H1 (cell line): Measurements from ENCODE around the gene CNNM2. TPM values are rescaled to one million over a fixed set of nuclear protein-coding genes. Genes with fewer than 3 reads are reported as not detected.
"Not testable (repeated sequence)": the region's sequence is repeated elsewhere in the genome, so short reads cannot be mapped to it uniquely, and the experiment has no call there.

Experiments
- CTCF ChIA-PET: fragments of 300-600 bp; sonication (Branson Sonifier 250); formaldehyde crosslinking; loops from one replicate; lab custom pipeline; 2021; ENCODE audit not compliant: partially characterized antibody; lab: Charles Lee
- POLR2A ChIA-PET: fragments of 300-600 bp; sonication (Branson Sonifier 250); formaldehyde crosslinking; loops from one replicate; lab custom pipeline; 2021; ENCODE audit warnings: inconsistent platforms; ENCODE audit not compliant: partially characterized antibody; lab: Charles Lee
- DNase-seq, 2 experiments: peaks; one replicate each; pipeline versions ENCODE4 v3.0.0 to v3.0.0-alpha.2; 2010 to 2022; ENCODE audit warnings: low spot score in 2 of 2, low read depth in 1 of 2, mixed read lengths in 1 of 2
- FAIRE-seq: peaks from 2 replicates; lab custom pipeline; 2011; peaks lifted over from hg19 to GRCh38; lab: Jason Lieb, UNC
- H2AFZ ChIP-seq: 2 replicates; pipeline ENCODE4 v1.8.1; 2012; ENCODE audit warnings: low read length, inconsistent platforms
- H2AK5ac ChIP-seq: 2 replicates; pipeline ENCODE4 v1.6.1; 2013; ENCODE audit warnings: low read depth, low read length
- H2BK120ac ChIP-seq: replicated peaks from 2 replicates; pipeline ENCODE3; 2013; ENCODE audit warnings: low read depth, low read length, inconsistent platforms
- H2BK12ac ChIP-seq: 2 replicates; pipeline ENCODE4 v1.6.1; 2013; ENCODE audit warnings: low read depth, low read length
- H2BK15ac ChIP-seq: 2 replicates; pipeline ENCODE4 v1.6.1; 2013; ENCODE audit warnings: low read length
- H2BK20ac ChIP-seq: 2 replicates; pipeline ENCODE4 v1.6.1; 2013; ENCODE audit warnings: low read length
- H2BK5ac ChIP-seq: 2 replicates; pipeline ENCODE4 v1.6.1; 2013; ENCODE audit warnings: low read depth, low read length
- H3K14ac ChIP-seq: 2 replicates; pipeline ENCODE4 v1.6.1; 2013; ENCODE audit warnings: inconsistent platforms; ENCODE audit not compliant: insufficient read length
- H3K18ac ChIP-seq: 2 replicates; pipeline ENCODE4 v1.6.1; 2013; ENCODE audit warnings: low read length; ENCODE audit errors: extremely low read depth
- H3K23ac ChIP-seq: 2 replicates; pipeline ENCODE4 v1.6.1; 2013; ENCODE audit warnings: inconsistent platforms; ENCODE audit not compliant: insufficient read length
- H3K23me2 ChIP-seq: 2 replicates; pipeline ENCODE4 v1.6.1; 2013; ENCODE audit warnings: low read depth, low read length
- H3K27ac ChIP-seq: 2 replicates; pipeline ENCODE4 v1.6.1; 2011; ENCODE audit warnings: low read depth, low read length, inconsistent platforms
- H3K27me3 ChIP-seq, 4 experiments: replicated peaks in 1 of 4; 1 replicate in 1 of 4; 2 replicates in 3 of 4; pipeline versions ENCODE4 v1.6.1 to v1.8.1; 2011 to 2013; ENCODE audit warnings: low read length in 3 of 4, mild to moderate bottlenecking in 3 of 4, inconsistent platforms in 2 of 4, mixed read lengths in 2 of 4, moderate library complexity in 1 of 4; ENCODE audit not compliant: control insufficient read depth in 3 of 4, insufficient read depth in 3 of 4; ENCODE audit errors: extremely low read depth in 1 of 4
- H3K36me3 ChIP-seq, 4 experiments: 2 replicates each; pipeline versions ENCODE4 v1.6.1 to v1.8.1; 2011 to 2013; ENCODE audit warnings: mild to moderate bottlenecking in 4 of 4, low read length in 3 of 4, moderate library complexity in 2 of 4, control low read depth in 1 of 4, inconsistent platforms in 1 of 4; ENCODE audit not compliant: insufficient read depth in 4 of 4, control insufficient read depth in 2 of 4
- H3K4ac ChIP-seq: replicated peaks from 2 replicates; pipeline ENCODE3; 2013; ENCODE audit warnings: low read length, low read depth, mixed read lengths, inconsistent platforms; ENCODE audit not compliant: insufficient read length
- H3K4me1 ChIP-seq, 4 experiments: replicated peaks in 1 of 4; 1 replicate in 1 of 4; 2 replicates in 3 of 4; pipeline versions ENCODE4 v1.6.1 to v1.8.1; 2011 to 2013; ENCODE audit warnings: low read length in 3 of 4, inconsistent platforms in 2 of 4, mixed read lengths in 1 of 4; ENCODE audit not compliant: insufficient read depth in 4 of 4, control insufficient read depth in 3 of 4
- H3K4me2 ChIP-seq, 2 experiments: 2 replicates each; pipeline versions ENCODE4 v1.6.1 to v1.8.1; 2011 to 2013; ENCODE audit warnings: low read depth in 2 of 2, low read length in 2 of 2, control low read depth in 1 of 2, inconsistent platforms in 1 of 2, mild to moderate bottlenecking in 1 of 2; ENCODE audit not compliant: insufficient read depth in 1 of 2
- H3K4me3 ChIP-seq, 4 experiments: fragments of 200-600, 300-600 bp in 1 of 4; sonication (generic), shearing (Covaris generic), sonication (Bioruptor Twin) in 1 of 4; 2 replicates each; pipeline versions ENCODE4 v1.5.1 to v1.8.1; 2011 to 2016; ENCODE audit warnings: low read length in 4 of 4, low read depth in 3 of 4, control low read depth in 2 of 4, inconsistent platforms in 2 of 4, mild to moderate bottlenecking in 2 of 4, mixed read lengths in 1 of 4, moderate library complexity in 1 of 4; ENCODE audit not compliant: insufficient read depth in 2 of 4; ENCODE audit errors: extremely low read depth in 1 of 4
- H3K56ac ChIP-seq: replicated peaks from 2 replicates; pipeline ENCODE3; 2013; ENCODE audit warnings: low read depth, mild to moderate bottlenecking, mixed read lengths, low read length, inconsistent platforms; ENCODE audit not compliant: insufficient read length
- H3K79me1 ChIP-seq: 2 replicates; pipeline ENCODE4 v1.6.1; 2013; ENCODE audit warnings: low read depth, low read length, control low read depth
- H3K79me2 ChIP-seq, 2 experiments: 2 replicates each; pipeline versions ENCODE4 v1.6.1 to v1.8.1; 2012 to 2013; ENCODE audit warnings: low read length in 2 of 2, mild to moderate bottlenecking in 2 of 2, inconsistent platforms in 1 of 2; ENCODE audit not compliant: insufficient read depth in 2 of 2, control insufficient read depth in 1 of 2
- H3K9ac ChIP-seq, 4 experiments: replicated peaks in 1 of 4; 1 replicate in 1 of 4; 2 replicates in 3 of 4; pipeline versions ENCODE4 v1.6.1 to v1.8.1; 2011 to 2013; ENCODE audit warnings: low read depth in 3 of 4, low read length in 3 of 4, control low read depth in 2 of 4, mild to moderate bottlenecking in 2 of 4, moderate library complexity in 2 of 4, inconsistent platforms in 1 of 4; ENCODE audit errors: extremely low read depth in 1 of 4
- H3K9me3 ChIP-seq, 2 experiments: 2 replicates each; pipeline versions ENCODE4 v1.6.1 to v1.8.1; 2012 to 2013; ENCODE audit warnings: mild to moderate bottlenecking in 2 of 2, moderate library complexity in 2 of 2, control low read depth in 1 of 2, inconsistent platforms in 1 of 2, low read depth in 1 of 2, low read length in 1 of 2, mixed read lengths in 1 of 2; ENCODE audit not compliant: insufficient read depth in 2 of 2
- H4K20me1 ChIP-seq, 2 experiments: replicated peaks in 1 of 2; 2 replicates each; pipeline versions ENCODE3 to v1.8.1; 2011 to 2013; ENCODE audit warnings: inconsistent platforms in 2 of 2, low read length in 2 of 2, mild to moderate bottlenecking in 1 of 2; ENCODE audit not compliant: insufficient read depth in 2 of 2, control insufficient read depth in 1 of 2
- H4K5ac ChIP-seq: 2 replicates; pipeline ENCODE4 v1.6.1; 2013; ENCODE audit warnings: low read length, low read depth, mixed read lengths, inconsistent platforms; ENCODE audit not compliant: insufficient read length
- H4K8ac ChIP-seq: 2 replicates; pipeline ENCODE4 v1.8.0; 2013; ENCODE audit warnings: mild to moderate bottlenecking, moderate library complexity, low read length, inconsistent platforms; ENCODE audit not compliant: insufficient read depth; ENCODE audit errors: extremely low read depth
- H4K91ac ChIP-seq: replicated peaks from 2 replicates; pipeline ENCODE3; 2013; ENCODE audit warnings: low read length, mixed read lengths, inconsistent platforms; ENCODE audit not compliant: insufficient read length
- WGBS, 2 experiments: shearing (Covaris generic) in 1 of 2; methylation state at CpG; one replicate each; pipeline versions ENCODE4 v1.1.6 to v1.1.7; 2013 to 2015; ENCODE audit warnings: low lambda C conversion rate in 2 of 2, mixed read lengths in 2 of 2, inconsistent platforms in 1 of 2, low coverage in 1 of 2, missing lambda C conversion rate in 1 of 2; ENCODE audit not compliant: insufficient replicate concordance in 2 of 2, insufficient coverage in 1 of 2, insufficient read length in 1 of 2; ENCODE audit errors: extremely low coverage in 1 of 2, missing lambda C conversion rate in 1 of 2; 5-methylcytosine and 5-hydroxymethylcytosine counted together
- polyA plus RNA-seq, 7 experiments: library from polyadenylated mRNA; depleted of rRNA in 3 of 7; stranded (reverse) in 5 of 7; unstranded in 2 of 7; fragments of >200 nt in 5 of 7; fragments of 200-250 nt in 2 of 7; gene quantifications; 1 replicate in 5 of 7; 2 replicates in 1 of 7; 4 replicates in 1 of 7; pipeline versions ENCODE4 v1.2.1 to v1.2.3, GENCODE V29; 2011 to 2013; ENCODE audit warnings: missing spikeins in 2 of 7, mixed read lengths in 2 of 7
- total RNA-seq: library from RNA; stranded (reverse); fragmentation: NEBNext Ultra II Directional; extraction: Animal tissue kit (Norgen Biotek cat#: 25700); gene quantifications from 2 replicates; pipeline ENCODE4 v1.2.1, GENCODE V29; 2021

Gene CNNM2
- total and polyA plus RNA-seq, 2 of the 8 experiments (the other 6 are each of a cell fraction or from before 2014, with no cell fraction given), result 7.3 to 23.6 TPM

DNA sequence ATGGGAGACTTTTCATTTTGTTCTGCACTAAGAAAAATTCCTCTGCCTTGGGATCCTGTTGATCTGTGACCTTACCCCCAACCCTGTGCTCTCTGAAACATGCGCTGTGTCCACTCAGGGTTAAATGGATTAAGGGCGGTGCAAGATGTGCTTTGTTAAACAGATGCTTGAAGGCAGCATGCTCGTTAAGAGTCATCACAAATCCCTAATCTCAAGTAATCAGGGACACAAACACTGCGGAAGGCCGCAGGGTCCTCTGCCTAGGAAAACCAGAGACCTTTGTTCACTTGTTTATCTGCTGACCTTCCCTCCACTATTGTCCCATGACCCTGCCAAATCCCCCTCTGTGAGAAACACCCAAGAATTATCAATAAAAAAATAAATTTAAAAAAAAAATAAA, 212.1 kb downstream of the CNNM2 start:
- H2BK12ac ChIP-seq, H2BK120ac ChIP-seq, H3K23me2 ChIP-seq, H3K14ac ChIP-seq, H3K27me3 ChIP-seq, H4K8ac ChIP-seq, POLR2A ChIA-PET, H3K23ac ChIP-seq, H3K56ac ChIP-seq, H4K91ac ChIP-seq, CTCF ChIA-PET, H3K18ac ChIP-seq, H3K79me2 ChIP-seq, H4K20me1 ChIP-seq, H3K4me1 ChIP-seq, H4K5ac ChIP-seq, H3K4ac ChIP-seq, FAIRE-seq, H2BK20ac ChIP-seq, H3K27ac ChIP-seq, H3K9ac ChIP-seq, H3K36me3 ChIP-seq, DNase-seq, H3K4me3 ChIP-seq, H2BK15ac ChIP-seq, H2AFZ ChIP-seq, H2BK5ac ChIP-seq, H3K9me3 ChIP-seq, H3K79me1 ChIP-seq, H3K4me2 ChIP-seq, H2AK5ac ChIP-seq: not testable (repeated sequence)
- WGBS, 2 experiments, result 83% methylated on average over 4 of the region's 5 CpGs; no CpG with 5 or more reads in 1 of the 2 experiments
